GM18909 (cell line): ENCODE results near the gene CRACDL.
"Not testable (repeated sequence)": the region's sequence is repeated elsewhere in the genome, so short reads cannot be mapped to it uniquely, and the experiment has no call there.

Experiments used
- ATAC-seq: cut with Tn5 transposase; IDR thresholded peaks from one replicate; pipeline ENCODE4 v1.9.1; 2021; ENCODE audit warnings: mild to moderate bottlenecking; ENCODE audit not compliant: unreplicated experiment, poor library complexity

The CRACDL gene

GRCh38 chr2:98763209-98763951 lies 172.6 kb downstream of the CRACDL start:
- ATAC-seq = no peak

GRCh38 chr2:98761909-98762308 lies 174.1 kb downstream of the CRACDL start:
- no peak for ATAC-seq

GRCh38 chr2:98761267-98761781 lies 174.7 kb downstream of the CRACDL start:
- ATAC-seq = no peak

- no peak for ATAC-seq
These were observed 176.0 kb downstream of the CRACDL start for GRCh38 chr2:98759827-98760625.

- no peak for ATAC-seq
These were observed 176.7 kb downstream of the CRACDL start for GRCh38 chr2:98759338-98759737.

GRCh38 chr2:98757904-98758421 lies 178.1 kb downstream of the CRACDL start:
- peak; percentile 94 for ATAC-seq

- ATAC-seq = no peak
These were observed 182.2 kb downstream of the CRACDL start for GRCh38 chr2:98753801-98754200.

GRCh38 chr2:98752711-98753110 lies 183.3 kb downstream of the CRACDL start:
- not testable (repeated sequence) for ATAC-seq

- ATAC-seq = no peak
These were observed 184.3 kb downstream of the CRACDL start for GRCh38 chr2:98751748-98752147.

- ATAC-seq = no peak
These were observed 185.3 kb downstream of the CRACDL start for GRCh38 chr2:98750593-98751282.

- no peak for ATAC-seq
These were observed 187.0 kb downstream of the CRACDL start for GRCh38 chr2:98749066-98749450.

GRCh38 chr2:98748292-98749065 lies 187.5 kb downstream of the CRACDL start:
- no peak for ATAC-seq

- no peak for ATAC-seq
These were observed 188.1 kb downstream of the CRACDL start for GRCh38 chr2:98747888-98748287.

GRCh38 chr2:98746426-98746825 lies 189.6 kb downstream of the CRACDL start:
- ATAC-seq = no peak

- no peak for ATAC-seq
These were observed 191.4 kb downstream of the CRACDL start for GRCh38 chr2:98744595-98744994.
